Measurements from ENCODE around the gene KPNA1. TPM values are rescaled to one million over a fixed set of nuclear protein-coding genes. Genes with fewer than 3 reads are reported as not detected.

The KPNA1 gene
- total RNA-seq, 1 experiment from 2014 or later: 58.8 TPM

GRCh38 chr3:122416966-122417365 is 97.8 kb downstream of the KPNA1 start:
- H3K4me1 Mint-ChIP-seq: peaks cover 19% of the 10 kb centered on the region
- DNase-seq (ENCODE audit: low spot score) (no peak), ATAC-seq (no peak)
- peak overlapping the region; percentile 95 for H3K27ac Mint-ChIP-seq
- POLR2A ChIA-PET: interaction anchor here (0.7 to 2.2 kb wide), 5 partner anchors 23 to 98 kb away, joined by 3 to 18 read pairs (median 4); partner anchors contain the start of genes FAM162A, KPNA1 and MIX23
- no peaks in the 10 kb centered on the region for H3K27me3 Mint-ChIP-seq (ENCODE audit: low read depth)
- peaks cover 3% of the 10 kb centered on the region for H3K36me3 Mint-ChIP-seq
- H3K4me3 Mint-ChIP-seq: peak overlapping the region; percentile 95
- CTCF ChIA-PET: interaction anchor here (1.8 to 3.0 kb wide), 3 partner anchors 24 to 263 kb away, joined by 13 to 16 read pairs (median 13); partner anchors contain the start of genes FAM162A and PARP14
- no peaks in the 10 kb centered on the region for H3K9me3 Mint-ChIP-seq
- TF ChIP-seq ERG (CRISPR knock-in tag; IDR thresholded peaks at IDR 0.05): no peak
- no peak for TF ChIP-seq FOXP1 (CRISPR knock-in tag; IDR thresholded peaks at IDR 0.05; ENCODE audit: borderline replicate concordance)
- TF ChIP-seq NR3C1 (CRISPR knock-in tag; conservative IDR thresholded peaks at IDR 0.05; ENCODE audit: low read depth): no peak
- no peak for TF ChIP-seq ZNF219 (CRISPR knock-in tag; IDR thresholded peaks at IDR 0.05; ENCODE audit: borderline replicate concordance)
- no peak for TF ChIP-seq ZBTB21 (CRISPR knock-in tag; IDR thresholded peaks at IDR 0.05; ENCODE audit: borderline replicate concordance)
- TF ChIP-seq ZNF423 (CRISPR knock-in tag; IDR thresholded peaks at IDR 0.05): no peak
- TF ChIP-seq ATF1 (CRISPR knock-in tag; IDR thresholded peaks at IDR 0.05): no peak
- TF ChIP-seq IRF1 (CRISPR knock-in tag; IDR thresholded peaks at IDR 0.05): no peak
- TF ChIP-seq E2F4 (CRISPR knock-in tag; IDR thresholded peaks at IDR 0.05; ENCODE audit: borderline replicate concordance, low read depth): no peak
- no peak for TF ChIP-seq MYBL2 (CRISPR knock-in tag; IDR thresholded peaks at IDR 0.05)
- TF ChIP-seq TEAD1 (CRISPR knock-in tag; IDR thresholded peaks at IDR 0.05): no peak
- no peak for TF ChIP-seq KAT7 (CRISPR knock-in tag; IDR thresholded peaks at IDR 0.05; ENCODE audit: borderline replicate concordance)
- no peak for TF ChIP-seq ATF6 (CRISPR knock-in tag; IDR thresholded peaks at IDR 0.05)
- no peak for TF ChIP-seq ZNF232 (CRISPR knock-in tag; IDR thresholded peaks at IDR 0.05)

GRCh38 chr3:122415762-122416654 is 98.7 kb downstream of the KPNA1 start, which contains the start of gene WDR5B:
Gene WDR5B (minus strand): TSS chr3:122416062. CDS start chr3:122415528, 534 bp downstream.
- POLR2A ChIA-PET: interaction anchor here (0.8 to 2.2 kb wide), 4 partner anchors 23 to 99 kb away, joined by 3 to 18 read pairs (median 4); partner anchors contain the start of genes FAM162A, KPNA1 and MIX23
- DNase-seq (ENCODE audit: low spot score): peak; percentile 98
- Mint-ChIP-seq H3K4me1 (peaks cover 17% of the 10 kb centered on the region), H3K9me3 (no peaks in the 10 kb centered on the region), H3K4me3 (peak within 1 kb of the TSS; percentile 95), H3K27me3 (ENCODE audit: low read depth) (no peaks in the 10 kb centered on the region), H3K36me3 (no peaks in the 10 kb centered on the region), H3K27ac (peak within 1 kb of the TSS; percentile 95)
- CTCF ChIA-PET: interaction anchor here (0.7 to 3.0 kb wide), 6 partner anchors 17 to 285 kb away, joined by 3 to 16 read pairs (median 8); partner anchors contain the start of genes FAM162A and PARP14
- ATAC-seq: peak; percentile 88
- TF ChIP-seq ZNF671 (CRISPR knock-in tag; IDR thresholded peaks at IDR 0.05) (no peak), NR2C2 (CRISPR knock-in tag; IDR thresholded peaks at IDR 0.05) (no peak), EMX1 (CRISPR knock-in tag; IDR thresholded peaks at IDR 0.05) (no peak), ESRRA (CRISPR knock-in tag; IDR thresholded peaks at IDR 0.05; ENCODE audit: borderline replicate concordance) (no peak), PRRX2 (CRISPR knock-in tag; IDR thresholded peaks at IDR 0.05) (no peak), USF1 (CRISPR knock-in tag; IDR thresholded peaks at IDR 0.05) (peak; percentile 45; the same call in 1 of the 2 replicates), HMGXB4 (CRISPR knock-in tag; IDR thresholded peaks at IDR 0.05) (no peak), SMAD3 (CRISPR knock-in tag; IDR thresholded peaks at IDR 0.05; ENCODE audit: borderline replicate concordance) (no peak)

Measured in WTC11 (cell line).